HG03135 (cell line): ENCODE data around the gene PLEKHF1.

Experiments used
- ATAC-seq: cut with Tn5 transposase; IDR thresholded peaks from one replicate; pipeline ENCODE4 v1.9.1; 2021; ENCODE audit warnings: mild to moderate bottlenecking, moderate library complexity; ENCODE audit not compliant: unreplicated experiment

PLEKHF1 gene

GRCh38 chr19:29724746-29725145 is 59.5 kb downstream of the PLEKHF1 start:
- ATAC-seq, result no peak
